UCSD-AML1 (cell line): ENCODE data around the gene PSMA7.
A peak's percentile ranks its signal among the peaks of the same experiment; 100 is the strongest.
"Not testable (repeated sequence)": the region's sequence is repeated elsewhere in the genome, so short reads cannot be mapped to it uniquely, and the experiment has no call there.

Source experiments
- DNase-seq: peaks from one replicate; lab custom pipeline; 2025; ENCODE audit not compliant: unreplicated experiment; lab: John Stamatoyannopoulos, UW

Gene PSMA7

GRCh38 chr20:62120990-62121775 lies 22.0 kb downstream of the PSMA7 start:
- DNase-seq = no peak

DNA sequence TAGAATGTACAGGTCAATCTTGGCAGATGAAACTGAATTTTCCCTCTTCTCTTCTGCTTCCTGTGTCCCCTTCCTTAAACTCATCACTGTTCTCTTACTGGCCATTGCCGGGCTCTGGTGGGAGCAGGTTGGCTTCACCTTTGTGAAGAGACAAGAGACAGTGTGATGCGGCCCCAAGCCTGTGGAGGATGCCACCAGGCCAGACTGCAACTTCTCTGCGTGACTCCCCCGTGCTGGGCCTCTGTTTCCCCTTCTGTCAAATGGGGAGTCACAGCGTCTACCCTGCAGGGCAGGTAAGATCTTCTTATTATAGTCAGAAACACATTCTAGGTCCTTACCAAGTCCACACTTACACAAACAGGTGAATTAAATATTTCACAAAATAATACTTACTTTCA lies 22.8 kb downstream of the PSMA7 start:
- no peak for DNase-seq

GRCh38 chr20:62119591-62120364 lies 23.4 kb downstream of the PSMA7 start:
- no peak for DNase-seq

GRCh38 chr20:62119115-62119514 lies 24.1 kb downstream of the PSMA7 start:
- no peak for DNase-seq

DNA sequence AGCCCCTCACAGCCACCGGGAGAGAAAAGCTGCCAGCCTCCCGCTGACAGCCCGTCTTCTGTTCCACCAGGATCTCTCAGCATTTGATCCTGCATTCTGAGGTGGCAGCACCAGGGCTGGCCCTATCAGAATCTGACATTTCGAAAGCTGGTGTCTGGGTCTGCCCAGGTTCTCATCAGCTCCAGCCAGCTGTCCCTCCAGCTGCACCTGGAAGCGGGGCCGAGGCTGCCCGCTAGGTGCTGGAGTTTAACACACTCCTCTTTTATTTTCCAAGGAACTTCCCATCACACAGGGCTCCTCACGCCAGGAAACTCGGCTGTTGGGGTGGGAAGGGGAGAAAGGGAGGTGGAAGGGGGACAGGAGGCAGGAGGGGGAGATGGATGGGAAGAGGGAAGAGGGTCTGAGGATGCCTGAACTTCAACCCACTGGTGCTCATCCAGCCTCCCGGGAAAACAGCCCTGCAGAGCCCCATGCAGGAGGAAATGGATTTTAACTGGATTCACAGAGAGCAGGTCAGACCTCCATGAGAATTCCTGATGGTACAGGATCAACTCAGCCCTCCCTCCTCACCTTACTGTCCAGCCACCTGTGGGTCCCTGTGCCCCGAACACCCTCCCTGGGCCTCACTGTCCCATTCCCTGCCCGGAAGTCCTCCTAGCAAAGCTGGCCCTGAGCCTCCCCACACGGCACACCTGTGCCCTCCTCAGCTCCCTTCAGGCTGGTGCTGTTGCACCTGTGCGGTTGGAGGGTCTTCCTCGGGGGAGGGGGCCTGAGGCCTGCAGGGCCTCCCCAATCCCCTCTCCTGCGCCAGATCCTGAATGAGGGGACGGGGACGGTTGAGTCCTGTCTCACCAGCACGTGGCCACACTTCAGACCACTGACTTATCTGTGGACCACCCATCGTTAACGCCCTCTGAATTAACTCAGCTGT lies 24.8 kb downstream of the PSMA7 start:
- no peak for DNase-seq

GRCh38 chr20:62117658-62118057 lies 25.5 kb downstream of the PSMA7 start:
- DNase-seq = peak; percentile 71

GRCh38 chr20:62117362-62117646 lies 25.9 kb downstream of the PSMA7 start:
- no peak for DNase-seq

DNA sequence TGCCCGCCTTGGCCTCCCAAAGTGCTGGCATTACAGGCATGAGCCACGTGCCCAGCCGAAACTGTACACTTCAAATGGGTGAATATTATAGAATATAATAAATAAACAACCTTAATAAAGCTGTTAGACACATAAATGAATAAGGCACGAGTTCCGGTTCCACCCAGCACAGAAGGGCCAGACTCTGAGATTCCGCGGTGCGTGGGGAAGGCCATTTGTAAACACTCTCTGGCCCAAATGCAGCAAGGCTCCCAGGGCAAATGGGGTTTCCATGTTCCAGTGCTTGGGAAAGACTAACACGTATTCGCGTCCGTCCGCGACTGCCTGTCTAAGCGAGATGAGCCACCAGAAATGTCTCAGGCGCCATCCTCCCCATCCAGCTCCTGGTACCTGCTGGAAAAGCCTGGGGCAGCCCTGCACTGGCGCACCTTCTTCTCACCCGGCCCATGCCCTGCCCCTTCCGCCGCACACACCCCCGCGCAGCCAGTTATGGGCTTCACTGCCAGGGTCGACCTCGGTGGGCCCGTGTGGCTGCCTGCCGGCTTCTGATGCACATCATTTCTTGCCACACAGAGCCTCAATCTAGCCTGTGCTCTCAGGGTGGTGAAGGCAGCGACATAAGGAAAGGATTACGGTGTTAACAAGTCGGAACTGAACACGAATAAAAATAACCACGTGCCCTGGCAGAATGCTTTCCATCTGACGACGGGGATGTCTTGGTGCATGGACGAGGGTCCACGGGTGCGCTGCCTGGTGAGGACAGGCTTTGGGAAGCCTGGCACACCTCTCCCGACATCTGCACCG lies 26.4 kb downstream of the PSMA7 start:
- DNase-seq = no peak

GRCh38 chr20:62115800-62116407 lies 27.3 kb downstream of the PSMA7 start:
- not testable (repeated sequence) for DNase-seq

DNA sequence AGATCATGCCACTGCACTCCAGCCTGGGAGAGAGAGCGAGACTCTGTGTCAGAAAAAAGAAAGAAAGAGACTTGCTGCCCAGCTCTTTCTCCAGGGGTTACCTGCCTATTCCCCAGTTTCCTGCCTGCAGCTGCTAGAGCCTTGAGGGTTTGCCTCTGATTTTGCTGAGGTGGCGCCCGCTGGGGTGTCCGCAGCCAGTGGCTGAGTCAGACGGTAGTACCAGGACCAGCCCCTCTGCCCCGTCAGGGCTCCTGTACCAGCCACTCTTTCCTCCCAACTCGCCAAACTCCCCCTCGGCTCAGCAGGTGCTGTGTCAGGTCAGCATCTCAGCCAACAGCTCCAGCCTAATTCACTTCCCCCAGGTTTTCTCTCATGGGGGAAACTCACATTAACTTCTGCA lies 28.3 kb downstream of the PSMA7 start:
- no peak for DNase-seq

GRCh38 chr20:62112368-62112767 lies 30.8 kb downstream of the PSMA7 start:
- DNase-seq = no peak

DNA sequence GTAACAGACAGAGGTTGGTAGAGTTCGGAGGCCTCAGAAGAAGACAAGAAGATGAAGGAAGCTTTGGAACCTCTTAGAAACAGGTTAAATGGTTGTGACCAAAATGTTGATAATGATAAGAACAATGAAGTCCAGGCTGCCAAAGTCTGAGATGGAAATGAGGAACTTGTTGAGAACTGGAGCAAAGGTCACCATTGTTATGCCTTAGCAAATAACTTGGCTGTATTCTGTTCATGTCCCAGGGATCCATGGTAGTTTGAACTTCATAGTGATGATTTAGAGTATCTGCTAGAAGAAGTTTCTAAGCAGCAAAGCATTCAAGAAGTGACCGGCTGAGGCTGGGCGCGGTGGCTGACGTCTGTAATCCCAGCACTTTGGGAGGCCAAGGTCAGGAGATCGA lies 32.0 kb downstream of the PSMA7 start:
- no peak for DNase-seq

GRCh38 chr20:62105592-62105991 lies 37.6 kb downstream of the PSMA7 start:
- DNase-seq = no peak

- DNase-seq = no peak
Measured at GRCh38 chr20:62104791-62105345, 38.3 kb downstream of the PSMA7 start.

DNA sequence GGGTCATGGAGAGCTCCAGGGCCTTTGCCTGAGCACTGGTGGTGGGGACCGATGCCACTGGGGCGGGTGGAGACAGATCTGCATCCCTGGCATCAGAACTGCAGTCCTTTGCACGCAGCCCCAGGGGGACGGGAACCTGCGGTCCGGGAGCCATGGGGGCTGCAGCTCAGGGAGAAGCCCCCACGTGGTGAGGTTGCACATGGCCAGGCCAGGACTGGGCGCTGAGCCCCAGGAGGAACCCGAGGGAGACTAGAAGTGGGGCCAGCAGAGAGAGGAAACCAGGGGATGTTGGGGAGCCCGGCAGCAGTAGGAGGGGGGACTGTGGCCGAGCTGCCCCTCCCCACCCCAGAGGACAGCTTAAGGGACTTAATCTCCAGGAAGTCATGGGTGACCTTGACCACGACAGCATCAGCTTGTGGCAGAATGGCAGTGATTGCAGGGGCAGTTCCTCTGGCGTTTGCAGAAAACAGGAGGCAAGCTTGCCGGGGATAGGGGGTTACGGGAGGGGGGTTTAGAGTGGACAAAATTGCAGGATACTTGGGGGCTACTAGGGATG lies 38.9 kb downstream of the PSMA7 start:
- DNase-seq = no peak

DNA sequence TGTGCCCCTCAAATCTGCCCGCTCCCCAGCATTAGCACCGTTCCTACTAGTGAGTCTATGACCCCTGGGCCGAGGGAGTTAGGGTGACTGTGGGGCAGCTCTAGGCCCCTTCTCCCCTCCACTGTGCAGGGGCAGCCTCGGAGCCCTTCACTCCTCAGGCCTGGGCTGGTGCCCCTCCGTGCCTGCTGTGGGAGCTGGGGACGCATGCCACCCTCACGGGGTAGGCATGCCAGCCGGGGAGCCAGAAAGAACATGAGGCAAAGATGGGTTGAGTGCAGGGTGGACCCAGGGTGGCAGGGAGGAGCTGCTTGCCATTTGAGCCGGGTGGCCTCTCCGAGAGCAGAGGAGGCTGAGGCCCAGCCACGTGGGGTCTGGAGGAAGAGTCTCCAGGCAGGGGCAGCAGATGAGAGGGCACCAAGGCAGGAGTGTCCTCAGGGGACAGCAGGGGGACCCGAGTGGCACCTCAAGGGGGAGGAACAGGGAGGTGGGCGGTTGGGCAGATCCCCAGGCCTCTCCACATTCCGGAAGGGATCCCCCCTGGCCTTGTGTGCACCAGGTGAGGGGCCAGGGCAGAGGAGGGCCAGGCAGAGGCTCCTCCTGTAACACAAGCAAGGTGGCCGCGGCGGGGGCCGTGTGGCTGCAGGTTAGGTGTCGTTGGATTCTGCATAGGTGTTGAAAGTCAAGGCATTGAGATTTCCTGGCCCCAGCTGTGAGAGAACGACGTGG lies 39.5 kb downstream of the PSMA7 start:
- DNase-seq = no peak

DNA sequence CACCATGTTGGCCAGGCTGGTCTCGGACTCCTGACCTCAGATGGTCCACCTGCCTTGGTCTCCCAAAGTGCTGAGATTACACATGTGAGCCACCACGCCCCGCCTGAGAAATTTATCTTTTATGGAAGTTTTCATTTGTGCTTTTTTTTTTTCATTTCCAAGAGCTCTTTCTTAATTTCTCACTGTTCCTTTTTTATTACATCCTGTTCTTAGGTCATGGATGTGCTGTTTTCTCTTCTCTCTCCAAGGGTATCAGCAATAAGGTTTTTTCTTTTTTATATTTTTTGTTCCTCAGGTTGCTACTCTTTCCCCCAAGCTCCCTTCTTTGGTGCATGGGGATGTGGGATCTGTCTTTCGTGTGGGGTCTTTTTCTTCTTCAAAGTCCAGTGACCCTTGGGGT lies 42.1 kb downstream of the PSMA7 start:
- no peak for DNase-seq

GRCh38 chr20:62097881-62098407 lies 45.2 kb downstream of the PSMA7 start:
- no peak for DNase-seq
